HG02759 (cell line): ENCODE measurements around the gene SBF2.
"Not testable (repeated sequence)": the region's sequence is repeated elsewhere in the genome, so short reads cannot be mapped to it uniquely, and the experiment has no call there.

Source experiments
- ATAC-seq: cut with Tn5 transposase; IDR thresholded peaks from one replicate; pipeline ENCODE4 v1.9.1; 2021; ENCODE audit warnings: mild to moderate bottlenecking, moderate library complexity; ENCODE audit not compliant: unreplicated experiment

The SBF2 gene

GRCh38 chr11:10076458-10077141 lies 217.4 kb downstream of the SBF2 start:
- ATAC-seq, result peak; percentile 54

GRCh38 chr11:10075141-10075540 lies 218.9 kb downstream of the SBF2 start:
- no peak for ATAC-seq

GRCh38 chr11:10072841-10073240 lies 221.2 kb downstream of the SBF2 start:
- no peak for ATAC-seq

- no peak for ATAC-seq
These were observed 221.9 kb downstream of the SBF2 start for GRCh38 chr11:10072142-10072541.

- ATAC-seq, result no peak
These were observed 226.3 kb downstream of the SBF2 start for GRCh38 chr11:10067629-10068300.

GRCh38 chr11:10066441-10066840 lies 227.6 kb downstream of the SBF2 start:
- no peak for ATAC-seq

GRCh38 chr11:10064828-10065227 lies 229.2 kb downstream of the SBF2 start:
- ATAC-seq, result no peak

- ATAC-seq, result no peak
These were observed 235.7 kb downstream of the SBF2 start for GRCh38 chr11:10058356-10058755.

- no peak for ATAC-seq
These were observed 242.0 kb downstream of the SBF2 start for GRCh38 chr11:10051868-10052586.

- no peak for ATAC-seq
These were observed 243.5 kb downstream of the SBF2 start for GRCh38 chr11:10050561-10050960.

GRCh38 chr11:10049756-10050155 lies 244.3 kb downstream of the SBF2 start:
- ATAC-seq, result no peak

- no peak for ATAC-seq
These were observed 245.7 kb downstream of the SBF2 start for GRCh38 chr11:10048350-10048749.

GRCh38 chr11:10044618-10045017 lies 249.4 kb downstream of the SBF2 start:
- ATAC-seq, result no peak

GRCh38 chr11:10042699-10043098 lies 251.3 kb downstream of the SBF2 start:
- no peak for ATAC-seq

GRCh38 chr11:10041748-10042446 lies 252.1 kb downstream of the SBF2 start:
- no peak for ATAC-seq

- no peak for ATAC-seq
These were observed 252.7 kb downstream of the SBF2 start for GRCh38 chr11:10041332-10041731.

- no peak for ATAC-seq
These were observed 255.3 kb downstream of the SBF2 start for GRCh38 chr11:10038521-10039302.

GRCh38 chr11:10035932-10036331 lies 258.1 kb downstream of the SBF2 start:
- not testable (repeated sequence) for ATAC-seq

GRCh38 chr11:10032935-10033334 lies 261.1 kb downstream of the SBF2 start:
- ATAC-seq, result no peak

- ATAC-seq, result no peak
These were observed 263.9 kb downstream of the SBF2 start for GRCh38 chr11:10030122-10030490.
